ENCODE results near the gene APBB2.
"Not testable (repeated sequence)": the region's sequence is repeated elsewhere in the genome, so short reads cannot be mapped to it uniquely, and the experiment has no call there.

The APBB2 gene

GRCh38 chr4:41095973-41096372 is 118.4 kb downstream of the APBB2 start:
- no peak for DNase-seq

- no peak for DNase-seq
Measured at GRCh38 chr4:41095192-41095872, 119.0 kb downstream of the APBB2 start.

GRCh38 chr4:41092128-41092527 is 122.2 kb downstream of the APBB2 start:
- no peak for DNase-seq

GRCh38 chr4:41081847-41082246 is 132.5 kb downstream of the APBB2 start:
- DNase-seq = no peak

GRCh38 chr4:41080976-41081375 is 133.4 kb downstream of the APBB2 start:
- DNase-seq = no peak

GRCh38 chr4:41079881-41080560 is 134.3 kb downstream of the APBB2 start:
- DNase-seq = no peak

GRCh38 chr4:41077628-41078027 is 136.7 kb downstream of the APBB2 start:
- DNase-seq = no peak

GRCh38 chr4:41076481-41076880 is 137.9 kb downstream of the APBB2 start:
- DNase-seq = no peak

GRCh38 chr4:41074215-41074614 is 140.1 kb downstream of the APBB2 start:
- DNase-seq = no peak

- no peak for DNase-seq
Measured at GRCh38 chr4:41072021-41072777, 142.1 kb downstream of the APBB2 start.

GRCh38 chr4:41070516-41071281 is 143.6 kb downstream of the APBB2 start:
- no peak for DNase-seq

- no peak for DNase-seq
Measured at GRCh38 chr4:41069838-41070237, 144.5 kb downstream of the APBB2 start.

- no peak for DNase-seq
Measured at GRCh38 chr4:41069257-41069656, 145.1 kb downstream of the APBB2 start.

- no peak for DNase-seq
Measured at GRCh38 chr4:41067369-41067768, 147.0 kb downstream of the APBB2 start.

- DNase-seq = no peak
Measured at GRCh38 chr4:41066049-41066448, 148.3 kb downstream of the APBB2 start.

- DNase-seq = no peak
Measured at GRCh38 chr4:41065434-41066006, 148.8 kb downstream of the APBB2 start.

- no peak for DNase-seq
Measured at GRCh38 chr4:41064953-41065352, 149.4 kb downstream of the APBB2 start.

- no peak for DNase-seq
Measured at GRCh38 chr4:41061482-41062185, 152.7 kb downstream of the APBB2 start.

GRCh38 chr4:41060352-41061334 is 153.7 kb downstream of the APBB2 start:
- DNase-seq = no peak

GRCh38 chr4:41059411-41059810 is 154.9 kb downstream of the APBB2 start:
- DNase-seq = not testable (repeated sequence)

- DNase-seq = no peak
Measured at GRCh38 chr4:41058426-41058825, 155.9 kb downstream of the APBB2 start.
